LoVo (cell line): ENCODE data around the gene SIPA1L3.

Experiments
- DNase-seq: peaks from one replicate; pipeline ENCODE4 v3.0.0-alpha.2; 2016; ENCODE audit warnings: low spot score

SIPA1L3 gene

DNA sequence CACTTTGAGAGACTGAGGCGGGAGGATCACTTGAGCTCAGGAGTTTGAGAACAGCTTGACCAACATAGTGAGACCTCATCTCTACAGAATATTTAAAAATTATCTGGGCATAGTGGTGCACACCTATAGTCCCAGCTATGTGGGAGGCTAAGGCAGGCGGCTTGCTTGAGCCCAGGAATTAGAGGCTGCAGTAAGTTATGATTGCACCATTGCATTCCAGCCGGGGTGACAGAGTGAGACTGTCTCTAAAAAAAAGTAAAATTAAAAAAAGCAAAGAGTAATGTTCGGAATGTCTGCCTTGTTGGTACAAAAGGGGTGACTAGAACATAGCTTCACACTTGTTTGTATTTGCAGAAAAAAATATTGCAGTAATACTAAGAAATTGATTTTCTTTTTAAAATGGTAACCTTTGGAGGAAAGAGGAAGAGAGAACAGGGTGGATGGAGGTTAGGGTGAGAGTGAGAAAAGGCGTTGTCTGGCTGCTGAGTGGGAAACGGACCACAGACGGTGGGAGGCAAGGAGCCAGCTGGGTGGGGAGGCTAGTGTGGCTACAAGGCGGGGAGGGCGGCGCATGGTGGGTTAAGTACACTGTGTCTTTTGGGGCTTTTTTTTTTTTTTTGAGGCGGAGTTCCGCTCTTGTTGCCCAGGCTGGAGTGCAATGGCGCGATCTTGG lies 339.0 kb downstream of the SIPA1L3 start:
- no peak for DNase-seq

DNA sequence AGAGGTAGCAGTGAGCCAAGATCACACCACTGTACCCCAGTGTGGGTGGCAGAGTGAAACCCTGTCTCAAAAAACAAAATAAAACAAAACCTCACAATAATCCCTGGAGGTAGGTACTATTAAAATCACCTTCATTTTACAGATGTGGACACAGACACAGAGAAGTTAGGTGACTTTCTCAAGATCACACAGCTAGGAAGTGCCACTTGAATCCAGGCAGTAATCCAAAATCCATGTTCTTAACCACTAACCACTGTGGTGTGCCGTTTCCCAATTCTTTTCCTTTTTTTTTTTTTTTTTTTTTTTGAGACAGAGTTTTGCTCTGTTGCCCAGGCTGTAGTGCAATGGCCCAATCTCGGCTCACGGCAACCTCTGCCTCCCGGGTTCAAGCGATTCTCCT lies 340.1 kb downstream of the SIPA1L3 start:
- DNase-seq: no peak

DNA sequence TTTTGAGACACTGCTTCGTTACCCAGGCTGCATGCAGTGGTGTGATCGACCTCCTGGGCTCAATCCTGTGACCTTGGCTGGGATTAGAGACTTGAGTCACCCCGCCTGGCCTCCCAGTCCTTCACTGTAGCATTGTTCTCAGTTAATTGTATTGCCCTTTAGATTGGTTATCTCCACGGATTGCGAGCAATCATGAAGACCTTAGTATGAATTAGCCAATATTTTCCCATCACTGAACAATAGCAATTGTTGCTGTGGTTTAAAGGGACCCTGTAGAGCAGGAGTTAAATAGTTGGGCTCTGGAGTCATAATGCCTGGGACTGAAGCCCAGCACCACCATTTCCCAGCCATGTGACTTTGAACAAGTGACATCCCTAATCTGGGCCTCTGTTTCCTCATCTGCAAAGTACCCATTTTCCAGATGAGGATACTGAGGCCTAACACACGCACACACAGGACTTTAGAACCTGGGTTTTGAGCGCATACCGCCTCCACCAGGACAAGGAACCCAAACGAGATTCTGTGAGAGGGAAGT lies 340.8 kb downstream of the SIPA1L3 start:
- DNase-seq: no peak

DNA sequence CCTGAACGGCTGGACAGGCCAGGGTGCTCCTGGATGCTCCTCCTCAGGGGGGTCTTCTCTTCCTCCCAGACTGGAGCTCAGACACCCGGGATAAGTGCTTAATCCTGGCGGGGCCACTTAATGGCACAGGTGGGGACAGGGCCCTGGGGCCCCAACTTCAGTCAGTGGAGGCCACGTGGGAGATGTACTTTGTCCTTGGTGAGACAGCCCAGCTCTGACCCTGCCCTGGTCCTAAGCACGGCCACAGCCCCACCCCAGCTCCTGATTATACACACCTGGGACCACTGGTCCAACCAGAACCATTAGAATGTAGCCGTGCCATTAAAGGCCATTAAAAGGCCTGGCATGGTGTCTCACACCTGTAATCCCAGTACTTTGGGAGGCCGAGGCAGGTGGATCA lies 341.4 kb downstream of the SIPA1L3 start:
- no peak for DNase-seq

DNA sequence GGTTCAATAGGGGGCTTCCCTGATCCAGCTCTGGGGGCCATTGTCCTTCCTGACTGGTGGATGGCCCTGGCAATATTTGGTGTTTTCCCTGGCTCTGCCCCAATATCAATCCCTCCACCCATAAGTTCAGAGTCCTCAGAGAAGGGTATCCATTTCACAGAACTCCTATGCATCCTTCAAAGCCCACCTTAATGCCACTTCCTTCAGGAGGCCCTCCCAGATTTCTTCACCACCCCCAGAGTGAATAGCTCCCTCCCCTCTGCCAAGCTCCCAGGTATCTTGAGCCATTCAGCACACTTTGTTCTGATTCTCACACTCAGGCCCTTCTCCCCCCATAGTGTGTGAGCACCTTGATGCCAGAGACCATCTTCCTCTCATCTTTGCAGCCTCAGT lies 343.4 kb downstream of the SIPA1L3 start:
- no peak for DNase-seq

DNA sequence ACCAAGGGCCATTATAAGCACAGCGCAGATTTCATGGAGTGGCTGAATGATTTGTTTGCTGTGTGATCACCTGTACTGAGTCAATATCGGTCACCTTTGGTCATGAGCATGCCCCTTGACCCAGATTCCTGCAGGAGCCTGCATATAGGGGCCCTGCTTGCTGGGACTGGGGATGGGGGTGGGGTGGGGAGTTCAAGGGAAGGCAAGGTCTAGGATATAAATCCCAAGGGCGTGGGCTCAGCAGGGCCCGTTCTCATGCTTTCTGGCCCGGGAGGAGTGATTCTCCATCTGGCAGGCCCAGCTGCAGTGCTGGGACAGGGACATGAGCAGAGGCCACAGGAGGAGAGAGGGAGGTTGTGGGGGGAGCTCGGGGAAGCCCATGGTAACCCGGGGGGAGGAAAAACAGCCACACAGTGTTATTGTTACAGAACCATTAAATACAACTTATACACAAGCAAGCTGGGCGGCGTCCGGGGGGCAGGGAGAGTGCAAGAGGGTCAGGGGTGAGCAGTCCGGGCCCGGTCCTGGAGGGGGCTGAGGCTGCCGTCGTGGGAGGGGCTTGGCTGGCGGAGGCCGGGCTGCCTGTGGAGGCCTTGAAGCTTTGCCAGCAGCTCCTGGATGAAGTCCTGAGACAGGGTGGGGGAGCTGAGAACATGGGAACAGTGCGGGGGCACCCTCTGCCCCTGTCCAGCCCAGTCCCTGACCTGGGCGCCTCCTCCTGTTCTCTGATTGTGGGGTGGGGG lies 344.0 kb downstream of the SIPA1L3 start:
- DNase-seq: no peak

DNA sequence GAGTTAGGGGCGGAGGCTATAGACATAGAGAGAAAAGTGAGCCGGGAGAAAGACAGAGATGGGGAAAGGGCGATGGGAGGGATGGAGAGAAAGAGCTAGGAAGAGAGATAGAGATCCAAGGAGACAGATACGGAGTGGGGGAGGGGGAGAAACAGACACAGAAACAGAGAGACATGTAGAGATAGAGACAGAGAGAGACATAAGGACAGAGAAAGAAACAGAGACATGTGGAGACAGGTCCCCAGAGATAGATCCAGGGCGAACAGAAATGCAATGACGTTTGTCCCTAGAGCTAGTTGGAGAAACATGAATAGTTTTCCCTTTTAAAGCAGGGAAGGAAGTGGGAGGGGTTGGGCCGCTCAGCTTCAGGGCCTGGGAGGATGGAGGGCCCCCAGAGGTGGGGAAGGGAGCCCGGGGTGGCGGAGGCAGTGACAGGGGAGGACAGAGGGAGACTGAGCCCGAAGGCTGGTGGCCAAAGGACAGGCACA lies 344.6 kb downstream of the SIPA1L3 start:
- DNase-seq: no peak

DNA sequence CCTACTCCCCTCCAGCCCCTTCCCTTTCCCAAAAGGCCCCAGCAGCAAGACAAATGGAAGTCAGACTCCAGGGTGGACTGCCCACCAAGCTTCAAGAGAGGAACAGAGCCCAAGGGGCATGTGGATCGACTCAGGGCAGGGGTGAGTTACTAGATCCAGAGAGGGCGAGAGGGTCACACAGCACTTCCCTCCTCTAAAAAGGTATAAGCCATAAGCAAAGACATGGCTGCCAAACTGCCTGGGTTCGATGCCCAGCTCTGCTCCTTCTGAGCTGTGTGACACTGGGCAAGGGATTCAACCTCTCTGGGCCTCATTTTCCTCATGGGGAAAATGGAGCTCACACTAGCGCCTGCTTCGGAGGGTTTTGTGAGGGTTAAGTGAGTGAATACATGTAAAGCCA lies 345.4 kb downstream of the SIPA1L3 start:
- no peak for DNase-seq

DNA sequence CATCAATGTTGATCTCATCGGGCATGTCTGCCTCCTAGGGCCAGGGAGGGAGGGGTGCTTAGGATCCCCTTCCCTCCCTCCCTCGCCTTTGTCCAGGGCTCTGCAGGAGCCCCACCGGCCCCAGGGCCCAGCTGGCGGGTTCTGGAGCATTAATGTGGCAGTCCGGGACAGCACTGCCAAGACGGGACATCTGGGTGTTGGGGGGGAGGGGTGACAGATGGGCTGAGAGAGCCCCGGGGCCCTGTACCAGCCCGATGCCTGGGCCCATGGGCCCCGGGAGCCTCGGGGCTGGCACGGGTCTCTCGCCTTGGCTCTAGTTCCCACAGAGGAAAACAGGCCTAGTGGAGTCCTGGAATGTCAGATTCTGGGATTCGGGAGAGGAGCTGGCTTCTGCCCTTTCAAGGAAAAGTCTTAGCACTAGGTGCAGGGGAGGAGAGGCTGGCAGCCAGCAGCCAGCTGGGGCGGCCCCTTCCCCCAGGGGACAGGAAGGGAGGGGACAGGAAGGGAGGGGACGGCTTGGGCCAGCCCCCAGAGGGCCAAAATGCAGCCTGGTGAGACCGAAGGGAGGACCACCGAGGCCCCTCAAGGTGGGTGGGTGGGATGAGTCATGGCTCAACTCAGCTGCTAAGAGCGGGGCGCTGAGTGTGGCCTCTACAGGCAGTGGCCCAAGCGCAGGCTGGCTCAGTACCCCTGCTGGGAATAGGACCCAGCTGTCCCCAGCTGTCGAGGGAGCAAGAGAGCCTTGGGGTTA lies 346.1 kb downstream of the SIPA1L3 start:
- no peak for DNase-seq

DNA sequence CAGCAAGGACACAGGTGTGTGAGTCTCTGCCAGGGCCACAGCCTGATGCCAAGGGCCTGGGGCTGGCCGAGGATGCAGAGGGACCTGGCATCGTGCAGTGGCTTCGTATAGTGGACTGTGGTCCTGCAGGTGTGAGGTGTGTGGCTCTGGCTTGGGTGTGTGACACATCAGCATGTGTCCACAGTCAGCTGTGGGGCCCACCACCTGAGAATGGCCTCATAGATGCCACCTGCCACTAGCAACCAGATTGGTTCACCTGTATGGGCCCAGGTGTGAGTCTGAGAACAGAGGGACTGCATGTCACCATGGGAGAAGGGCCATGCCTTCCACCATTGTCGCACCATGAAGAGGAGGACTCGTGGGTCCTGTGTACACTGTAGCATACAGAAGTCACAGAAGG lies 346.8 kb downstream of the SIPA1L3 start:
- DNase-seq: no peak

DNA sequence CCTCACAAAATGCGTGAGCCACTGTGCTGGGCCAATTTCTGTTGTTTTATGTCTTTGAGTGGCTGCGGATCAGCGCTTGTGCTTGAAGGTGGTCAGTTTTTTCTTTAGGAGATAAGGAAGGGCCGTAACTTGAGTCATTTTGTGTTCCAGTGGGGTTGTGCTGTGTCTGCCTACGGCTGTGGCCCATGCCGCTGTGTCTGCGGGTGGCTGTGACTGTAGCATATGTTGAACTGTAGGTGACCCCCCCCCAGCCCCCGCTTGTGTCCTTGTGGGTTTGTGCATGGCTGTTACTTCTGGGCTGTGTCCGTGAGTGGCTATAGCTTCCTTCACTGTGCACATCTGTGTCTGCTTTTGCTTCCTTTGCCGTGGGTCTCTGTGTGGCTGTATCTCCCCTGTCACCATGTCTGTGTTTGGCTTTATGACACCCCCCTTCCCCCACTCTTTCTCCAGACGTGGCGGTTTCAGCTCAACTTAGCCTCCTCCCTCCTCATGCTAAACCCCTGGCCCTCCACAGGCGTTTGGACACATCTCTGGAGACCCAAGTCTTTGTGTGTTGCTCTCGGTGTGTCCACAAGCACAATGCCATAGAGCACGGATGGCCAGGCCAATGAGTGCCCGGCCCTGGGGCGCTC lies 348.5 kb downstream of the SIPA1L3 start:
- DNase-seq: no peak
